OCI-LY1 (cell line): ENCODE results near the gene DAP.

Experiments
- CTCF ChIP-seq: fragments of 200-600 bp; sonication (generic), shearing (Covaris generic); IDR thresholded peaks from 2 replicates; pipeline ENCODE4 v1.5.1; 2017; ENCODE audit warnings: mild to moderate bottlenecking, antibody characterized with exemption, low read length, moderate library complexity, mixed read lengths
- EZH2 ChIP-seq: fragments of 200-600 bp; sonication (generic), shearing (Covaris generic); IDR thresholded peaks from 2 replicates; pipeline ENCODE4 v1.8.0; 2017; ENCODE audit warnings: borderline replicate concordance, mixed run types, mild to moderate bottlenecking, antibody characterized with exemption, low read length, moderate library complexity, mixed read lengths

GRCh38 chr5:10743951-10744350 is 17.1 kb downstream of the DAP start:
- TF ChIP-seq CTCF (no peak), EZH2 (no peak)
